Stimulated activated CD4-positive, alpha-beta T cell treated with anti-CD3 and anti-CD28 coated beads, TNF-alpha, amount 100 ng/mL, for 4 hours (primary cell): Measurements from ENCODE around the gene PSTPIP1.

Experiments
- DNase-seq, 3 experiments: peaks; one replicate each; pipeline ENCODE4 v3.0.0-alpha.2; 2020; ENCODE audit warnings: low read depth in 3 of 3

The PSTPIP1 gene

DNA sequence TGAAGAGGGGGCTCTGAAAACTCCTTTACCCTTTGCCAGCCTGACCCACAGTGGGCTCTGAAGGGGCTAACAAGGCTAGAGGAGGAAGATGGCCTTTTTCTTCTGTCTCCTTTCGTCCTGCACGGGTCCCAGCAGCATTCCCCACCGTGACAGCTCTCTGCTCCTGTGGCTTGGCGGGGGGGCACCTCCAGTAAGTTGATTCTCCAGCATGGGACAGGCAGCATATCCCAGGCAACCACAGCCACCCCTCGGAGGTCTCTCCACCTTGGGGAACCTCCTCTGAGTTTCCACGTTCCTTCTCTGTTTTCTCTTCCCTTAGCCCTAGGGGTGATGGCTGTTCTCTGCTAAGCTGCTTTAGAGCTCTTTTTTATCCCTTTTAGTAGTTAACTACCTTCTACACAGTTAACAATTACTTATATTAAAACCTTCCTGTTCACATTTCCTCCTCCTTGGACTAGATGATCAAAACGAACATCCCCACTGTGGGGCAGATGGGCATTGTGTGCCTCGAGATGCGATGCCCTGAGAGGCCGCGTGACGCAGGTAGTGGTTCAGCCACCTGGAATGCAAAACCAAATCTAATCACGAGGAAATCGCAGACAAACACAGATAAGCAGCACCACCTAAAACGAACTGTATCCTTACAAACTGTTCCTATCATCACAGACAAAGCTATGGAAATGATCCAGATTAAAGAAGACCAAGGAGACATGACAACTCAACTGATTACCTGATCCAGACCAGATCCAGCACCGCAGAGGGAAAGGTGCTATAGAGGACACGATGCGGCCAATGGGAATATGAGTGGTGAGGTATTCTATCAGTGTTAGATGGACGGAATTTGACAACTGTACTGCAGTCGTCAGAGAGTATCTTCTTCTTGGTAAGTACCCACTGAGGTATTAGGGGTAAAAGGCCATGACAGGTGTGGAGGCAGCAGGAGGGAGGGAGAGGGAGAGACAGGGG lies 48.3 kb downstream of the PSTPIP1 start:
- DNase-seq = no peak

DNA sequence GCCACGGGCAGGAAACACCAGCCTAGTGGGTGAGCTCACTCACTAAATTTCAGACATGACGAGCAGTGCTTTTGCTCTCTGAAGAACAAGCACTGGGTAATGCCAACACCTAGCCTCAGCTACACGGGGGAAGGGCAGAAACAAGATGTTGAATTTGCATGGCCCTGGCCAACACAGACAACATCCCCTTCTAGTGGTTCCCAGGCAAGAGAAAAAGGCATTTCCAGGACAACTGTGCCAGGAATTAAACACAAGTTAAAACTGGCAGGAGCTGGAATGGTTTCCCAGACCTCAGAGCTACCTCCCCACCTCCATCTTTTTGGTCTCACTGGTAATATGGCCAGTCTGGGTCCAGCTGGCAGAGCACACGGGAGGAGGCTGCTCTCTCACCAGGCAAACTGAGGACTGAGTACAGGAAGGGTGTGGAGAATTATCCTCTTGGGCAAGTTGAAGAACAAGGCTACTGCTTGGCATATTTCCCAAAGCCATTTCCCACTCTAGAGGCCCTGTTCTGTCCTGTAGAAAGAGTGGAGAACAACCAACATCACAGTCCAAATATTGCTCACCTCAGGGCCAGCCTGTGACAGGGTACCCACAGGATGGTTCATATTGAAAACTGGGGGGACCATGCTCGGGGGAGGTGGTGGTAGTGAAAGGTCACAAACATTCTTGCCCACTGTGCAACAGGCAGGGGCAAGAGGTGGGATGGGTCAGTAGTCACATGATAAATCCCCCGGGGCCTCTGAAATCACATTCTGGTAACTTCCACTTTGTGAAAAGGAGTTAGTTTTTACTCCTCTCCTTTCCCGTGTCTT lies 49.5 kb downstream of the PSTPIP1 start:
- DNase-seq = no peak

- DNase-seq = no peak
Observed at GRCh38 chr15:77045985-77046384, 51.1 kb downstream of the PSTPIP1 start.

- DNase-seq = no peak
Observed at GRCh38 chr15:77046704-77047412, 51.9 kb downstream of the PSTPIP1 start.

- DNase-seq = no peak
Observed at GRCh38 chr15:77048135-77048876, 53.4 kb downstream of the PSTPIP1 start.

DNA sequence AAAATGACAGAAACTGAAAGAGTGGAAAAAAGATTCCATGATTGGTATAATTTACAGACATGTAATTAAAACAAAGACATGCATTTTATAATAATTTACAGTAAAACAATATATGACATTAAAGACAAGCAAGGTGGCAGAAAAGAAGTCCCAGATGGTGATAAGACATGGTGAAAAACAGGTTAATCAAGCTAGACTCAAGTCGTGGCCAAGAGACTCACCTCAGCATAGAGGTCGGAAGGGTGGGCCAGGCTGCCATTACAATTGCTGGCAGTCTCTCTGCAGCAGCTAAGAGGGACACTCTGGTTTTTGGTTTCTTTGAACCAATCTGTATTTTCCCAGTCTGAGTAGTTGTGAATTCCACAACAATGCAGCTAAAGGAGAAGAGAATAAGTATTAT lies 57.6 kb downstream of the PSTPIP1 start:
- no peak for DNase-seq

DNA sequence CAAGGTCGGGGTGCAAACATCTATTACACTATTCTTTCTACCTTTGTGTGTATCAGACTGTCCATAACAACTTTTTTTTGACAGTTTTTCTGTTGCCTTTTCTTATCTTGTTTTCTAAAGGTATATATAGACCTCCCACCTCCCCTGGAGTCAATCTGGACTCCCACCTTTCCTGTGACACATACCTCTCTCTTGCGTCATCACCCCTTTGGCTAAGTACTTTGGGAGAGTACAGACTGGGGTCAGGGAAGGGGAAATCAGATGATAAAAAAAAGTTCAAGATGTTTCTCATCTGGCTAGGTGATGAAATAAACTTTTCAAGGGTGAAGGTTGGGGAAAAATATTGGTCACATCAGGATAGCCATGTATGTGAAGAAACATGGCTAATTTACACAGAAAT lies 58.8 kb downstream of the PSTPIP1 start:
- no peak for DNase-seq

- no peak for DNase-seq
Observed at GRCh38 chr15:77057072-77057471, 62.1 kb downstream of the PSTPIP1 start.

GRCh38 chr15:77057685-77058084 lies 62.8 kb downstream of the PSTPIP1 start:
- no peak for DNase-seq

- no peak for DNase-seq
Observed at GRCh38 chr15:77058468-77058867, 63.5 kb downstream of the PSTPIP1 start.

DNA sequence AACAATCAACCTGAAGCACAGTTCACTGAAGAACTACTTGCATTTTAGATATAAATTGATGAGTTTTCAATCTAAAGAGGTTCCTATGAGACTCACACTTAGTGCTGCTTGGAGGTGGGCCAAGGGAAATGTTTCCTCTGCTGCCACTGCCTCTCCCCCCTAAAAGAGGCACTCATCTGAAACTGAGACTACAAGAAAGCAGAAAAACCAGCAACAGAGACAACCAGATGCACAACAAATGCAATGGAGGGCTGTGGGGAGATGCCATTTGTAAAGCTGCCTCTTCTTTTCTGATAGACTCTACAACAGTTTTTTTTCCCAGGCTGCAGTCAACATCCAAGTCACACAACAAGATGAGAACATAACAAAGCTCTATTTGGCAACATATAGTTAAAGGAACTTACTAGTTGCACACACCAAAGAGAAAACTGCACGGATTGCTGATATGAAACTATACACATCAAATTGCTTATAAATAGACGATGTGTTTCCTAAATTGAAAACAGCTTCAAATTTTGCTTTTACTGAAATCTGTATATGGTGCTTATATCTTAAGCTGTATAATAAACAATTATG lies 64.9 kb downstream of the PSTPIP1 start:
- no peak for DNase-seq

DNA sequence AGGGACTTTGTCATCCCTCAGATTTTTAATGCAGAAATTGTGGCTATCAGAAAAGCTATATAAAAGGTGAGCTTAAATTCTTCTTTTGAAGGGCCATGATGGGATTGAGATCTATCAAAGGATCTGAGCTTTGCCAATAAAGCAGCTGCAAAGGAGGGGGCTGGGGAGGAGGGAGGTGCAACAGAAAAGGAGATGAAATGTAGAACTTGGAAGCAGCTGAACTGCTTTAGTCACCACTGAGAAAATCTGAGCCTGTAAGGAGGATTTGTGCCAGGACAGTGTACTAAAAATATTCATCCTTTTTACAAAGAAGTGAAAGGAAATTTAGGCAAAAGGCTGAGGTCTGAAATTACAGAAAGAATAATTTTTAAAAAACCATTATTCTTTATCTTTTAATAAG lies 65.6 kb downstream of the PSTPIP1 start:
- no peak for DNase-seq

GRCh38 chr15:77063249-77063648 lies 68.3 kb downstream of the PSTPIP1 start:
- no peak for DNase-seq

DNA sequence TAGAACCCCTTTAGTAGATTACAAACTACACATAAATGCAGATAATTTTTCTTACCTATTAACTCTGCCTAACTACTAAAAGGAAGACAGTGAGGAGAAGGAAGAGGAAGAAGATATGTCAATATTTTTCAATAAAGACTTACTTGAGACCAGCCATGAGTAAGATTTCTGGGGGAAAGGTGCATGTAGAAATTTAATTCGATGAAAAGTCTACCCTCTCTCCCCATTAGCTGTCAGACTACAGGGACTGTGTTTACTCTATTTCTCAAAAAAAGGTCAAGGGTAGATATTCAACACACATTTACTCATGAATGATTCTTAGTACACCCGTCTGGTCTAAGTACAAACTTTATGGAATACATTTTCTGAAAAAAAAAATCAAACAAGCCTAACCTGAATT lies 69.1 kb downstream of the PSTPIP1 start:
- no peak for DNase-seq

GRCh38 chr15:77064539-77065308 lies 69.8 kb downstream of the PSTPIP1 start:
- no peak for DNase-seq

DNA sequence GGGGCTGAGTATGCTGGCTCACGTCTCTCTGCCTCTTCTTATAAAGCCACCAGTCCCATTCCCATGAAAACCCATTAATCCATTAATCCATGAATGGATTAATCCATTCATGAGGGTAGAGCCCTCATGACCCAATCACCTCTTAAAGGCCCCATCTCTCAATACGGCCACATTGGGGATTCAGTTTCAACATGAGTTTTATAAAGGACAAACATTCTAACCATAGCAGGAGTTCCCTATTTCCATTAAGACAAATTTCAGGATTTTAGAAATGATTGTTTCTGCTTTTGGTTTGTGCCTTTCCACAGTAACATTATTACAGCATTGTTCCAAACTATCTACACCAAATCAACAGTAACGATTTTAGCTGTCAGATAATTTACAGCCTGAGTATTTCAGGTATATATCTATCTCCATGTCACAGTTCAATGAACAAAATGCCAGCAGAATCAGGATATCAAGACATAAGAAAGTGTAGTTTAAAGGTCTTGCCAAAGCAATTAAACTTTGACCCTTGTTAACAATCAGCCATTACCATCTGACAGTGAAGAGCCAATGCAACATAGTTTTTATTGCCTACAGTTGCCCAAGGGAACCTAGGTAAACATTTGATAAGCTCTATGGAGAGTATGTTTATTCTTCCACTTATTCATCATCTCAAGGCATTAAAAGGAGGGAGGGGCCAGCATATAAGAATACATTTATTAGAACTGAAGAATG lies 72.2 kb downstream of the PSTPIP1 start:
- no peak for DNase-seq

DNA sequence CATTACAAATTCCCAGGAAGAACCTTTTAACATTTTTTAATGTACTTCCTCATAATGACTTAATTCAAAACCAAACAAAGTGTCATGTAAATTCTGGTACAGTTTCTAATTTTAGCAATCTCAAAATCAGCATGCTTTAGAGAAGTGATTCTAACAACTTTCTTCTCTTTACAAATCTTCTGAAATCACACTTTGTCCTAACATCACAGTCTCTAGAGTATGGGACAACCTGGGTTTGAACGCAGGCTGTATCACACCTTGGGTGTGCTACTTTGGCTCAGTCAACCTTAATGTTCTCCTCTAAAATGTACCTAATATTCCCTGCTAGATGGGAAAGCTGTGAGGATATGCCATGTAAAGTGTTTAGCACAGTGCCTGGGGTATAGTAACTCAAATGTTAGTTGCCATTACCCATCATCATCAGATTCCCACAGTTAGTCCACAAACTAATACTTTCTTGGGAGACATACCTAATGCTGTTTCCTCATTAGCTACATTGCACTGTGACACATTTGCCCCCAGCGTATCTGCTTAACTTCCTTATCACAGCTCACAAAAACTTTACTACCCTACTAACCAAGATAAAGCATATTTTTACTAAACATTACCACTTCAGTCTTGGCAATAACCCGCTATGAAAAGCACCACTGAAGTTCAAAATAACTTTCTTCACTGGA lies 72.9 kb downstream of the PSTPIP1 start:
- no peak for DNase-seq

- no peak for DNase-seq
Observed at GRCh38 chr15:77068633-77069032, 73.7 kb downstream of the PSTPIP1 start.

- DNase-seq = no peak
Observed at GRCh38 chr15:77069521-77070121, 74.7 kb downstream of the PSTPIP1 start.
